Stomach smooth muscle (tissue), 2 donors: ENCODE data around the gene GOLIM4.

Source experiments
- H3K27ac ChIP-seq: one replicate; pipeline ENCODE4 v1.7.0; 2013; ENCODE audit warnings: mild to moderate bottlenecking, low read length, inconsistent platforms
- H3K27me3 ChIP-seq, 2 donors: one replicate each; pipeline ENCODE4 v1.7.0; 2013; ENCODE audit warnings: low read length in 2 of 2; ENCODE audit not compliant: insufficient read depth in 2 of 2, control insufficient read depth in 1 of 2
- H3K36me3 ChIP-seq, 2 donors: one replicate each; pipeline ENCODE4 v1.7.0; 2013; ENCODE audit warnings: low read length in 2 of 2; ENCODE audit not compliant: control insufficient read depth in 2 of 2, insufficient read depth in 2 of 2
- H3K4me1 ChIP-seq: one replicate; pipeline ENCODE4 v1.7.0; 2013; ENCODE audit warnings: low read length; ENCODE audit not compliant: control insufficient read depth, insufficient read depth
- H3K4me3 ChIP-seq, 2 donors: one replicate each; pipeline ENCODE4 v1.7.0; 2013; ENCODE audit warnings: low read length in 2 of 2
- H3K9ac ChIP-seq, 2 donors: one replicate each; pipeline ENCODE4 v1.7.0; 2013; ENCODE audit warnings: low read length in 2 of 2, mild to moderate bottlenecking in 1 of 2
- H3K9me3 ChIP-seq, 2 donors: one replicate each; pipeline ENCODE4 v1.7.0; 2013; ENCODE audit warnings: low read length in 2 of 2; ENCODE audit not compliant: control insufficient read depth in 2 of 2
- donor health status: healthy.
- donor health status: Pancreatic carcinoma.

The GOLIM4 gene

GRCh38 chr3:168047190-168047795 is 48.4 kb downstream of the GOLIM4 start:
- Histone ChIP-seq H3K9me3 (no peaks in the 10 kb centered on the region), H3K27ac (no peak overlapping the region)

GRCh38 chr3:168044049-168044448 is 51.7 kb downstream of the GOLIM4 start:
- Histone ChIP-seq H3K27ac (no peak overlapping the region), H3K36me3 (peaks cover 2 to 8% of the 10 kb centered on the region in 2 donors)

More at GRCh38 chr3:168047190-168047795, 48.4 kb downstream of the GOLIM4 start:
- H3K36me3 ChIP-seq: peaks cover 0 to 8% of the 10 kb centered on the region in 2 donors
- H3K4me1 ChIP-seq: peaks cover 14% of the 10 kb centered on the region
- H3K4me3 ChIP-seq: no peak overlapping the region
- no peaks in the 10 kb centered on the region for H3K27me3 ChIP-seq
- H3K9ac ChIP-seq: no peak overlapping the region

GRCh38 chr3:168040607-168041208 is 55.0 kb downstream of the GOLIM4 start:
- H3K4me3 ChIP-seq: no peak overlapping the region
- H3K9ac ChIP-seq: no peak overlapping the region
- H3K27me3 ChIP-seq: no peaks in the 10 kb centered on the region
- no peaks in the 10 kb centered on the region for H3K4me1 ChIP-seq
- peaks cover 2 to 8% of the 10 kb centered on the region in 2 donors for H3K36me3 ChIP-seq
- no peak overlapping the region for H3K27ac ChIP-seq
- H3K9me3 ChIP-seq: no peaks in the 10 kb centered on the region

More at GRCh38 chr3:168044049-168044448, 51.7 kb downstream of the GOLIM4 start:
- no peak overlapping the region for H3K9ac ChIP-seq
- H3K4me3 ChIP-seq: no peak overlapping the region
- no peaks in the 10 kb centered on the region for H3K4me1 ChIP-seq
- no peaks in the 10 kb centered on the region for H3K9me3 ChIP-seq
- no peaks in the 10 kb centered on the region for H3K27me3 ChIP-seq

GRCh38 chr3:168037020-168037419 is 58.7 kb downstream of the GOLIM4 start:
- Histone ChIP-seq H3K4me1 (peaks cover 5% of the 10 kb centered on the region), H3K4me3 (no peak overlapping the region), H3K9me3 (no peaks in the 10 kb centered on the region), H3K27ac (no peak overlapping the region), H3K36me3 (peaks cover 4 to 8% of the 10 kb centered on the region in 2 donors), H3K27me3 (no peaks in the 10 kb centered on the region), H3K9ac (no peak overlapping the region)

GRCh38 chr3:168036619-168037018 is 59.1 kb downstream of the GOLIM4 start:
- peaks cover 5% of the 10 kb centered on the region for H3K4me1 ChIP-seq
- H3K9me3 ChIP-seq: no peaks in the 10 kb centered on the region
- H3K27ac ChIP-seq: no peak overlapping the region
- no peaks in the 10 kb centered on the region for H3K27me3 ChIP-seq
- H3K4me3 ChIP-seq: no peak overlapping the region
- H3K9ac ChIP-seq: no peak overlapping the region
- H3K36me3 ChIP-seq: peaks cover 3 to 10% of the 10 kb centered on the region in 2 donors

GRCh38 chr3:168034152-168034928 is 61.4 kb downstream of the GOLIM4 start:
- no peak overlapping the region for H3K27ac ChIP-seq
- no peak overlapping the region for H3K4me3 ChIP-seq
- no peaks in the 10 kb centered on the region for H3K27me3 ChIP-seq
- no peaks in the 10 kb centered on the region for H3K9me3 ChIP-seq
- H3K9ac ChIP-seq: no peak overlapping the region
- peaks cover 3 to 16% of the 10 kb centered on the region in 2 donors for H3K36me3 ChIP-seq
- H3K4me1 ChIP-seq: peaks cover 5% of the 10 kb centered on the region

GRCh38 chr3:168030577-168030976 is 65.1 kb downstream of the GOLIM4 start:
- peaks cover 3 to 19% of the 10 kb centered on the region in 2 donors for H3K36me3 ChIP-seq

GRCh38 chr3:168029705-168030104 is 66.0 kb downstream of the GOLIM4 start:
- Histone ChIP-seq H3K9me3 (no peaks in the 10 kb centered on the region), H3K4me3 (no peak overlapping the region), H3K9ac (no peak overlapping the region), H3K36me3 (peaks cover 3 to 15% of the 10 kb centered on the region in 2 donors), H3K27me3 (no peaks in the 10 kb centered on the region), H3K27ac (no peak overlapping the region), H3K4me1 (peaks cover 15% of the 10 kb centered on the region)

More at GRCh38 chr3:168030577-168030976, 65.1 kb downstream of the GOLIM4 start:
- peaks cover 14% of the 10 kb centered on the region for H3K4me1 ChIP-seq
- H3K9ac ChIP-seq: no peak overlapping the region
- no peaks in the 10 kb centered on the region for H3K9me3 ChIP-seq
- no peaks in the 10 kb centered on the region for H3K27me3 ChIP-seq
- no peak overlapping the region for H3K27ac ChIP-seq
- no peak overlapping the region for H3K4me3 ChIP-seq

- Histone ChIP-seq H3K9me3 (no peaks in the 10 kb centered on the region), H3K4me1 (peaks cover 14% of the 10 kb centered on the region), H3K27ac (no peak overlapping the region), H3K36me3 (peaks cover 7 to 23% of the 10 kb centered on the region in 2 donors), H3K4me3 (no peak overlapping the region), H3K27me3 (no peaks in the 10 kb centered on the region), H3K9ac (no peak overlapping the region)
These were observed 67.6 kb downstream of the GOLIM4 start for GRCh38 chr3:168028086-168028485.

- Histone ChIP-seq H3K27ac (peak overlapping the region; percentile 32), H3K27me3 (no peaks in the 10 kb centered on the region), H3K4me1 (peaks cover 14% of the 10 kb centered on the region), H3K9me3 (no peaks in the 10 kb centered on the region), H3K36me3 (peaks cover 13 to 24% of the 10 kb centered on the region in 2 donors), H3K9ac (peak overlapping the region in 1 of 2 donors; percentile 18), H3K4me3 (no peak overlapping the region)
These were observed 69.0 kb downstream of the GOLIM4 start for GRCh38 chr3:168026764-168027163.
